K562 (cell line): ENCODE results near the gene PRR16. TPM values are rescaled to one million over a fixed set of nuclear protein-coding genes. Genes with fewer than 3 reads are reported as not detected.

Experiments used
- ATAC-seq: fragments of 200-7000 bp; cut with Tn5 transposase; 3 replicates; pipeline ENCODE4 v1.9.1; 2020; ENCODE audit warnings: moderate library complexity
- BruUV-seq: library from RNA; stranded (reverse); fragments of 400-500 nt; replicated peaks from 2 replicates; lab custom pipeline; 2021; lab: Mats Ljungman, UMichigan
- CTCF ChIA-PET: fragments of 300-600 bp; formaldehyde crosslinking; extraction: SDS; loops from one replicate; lab custom pipeline; 2021; ENCODE audit warnings: low intra/inter-chr PET ratio; lab: Yijun Ruan, JAX
- POLR2A ChIA-PET: fragments of 300-600, 350-650 bp; sonication (Branson Sonifier 250); formaldehyde crosslinking; extraction: SDS; loops from one replicate; lab custom pipeline; 2021; ENCODE audit warnings: antibody characterized with exemption, inconsistent platforms; lab: Yijun Ruan, JAX
- DNase-seq, 4 experiments: peaks; one replicate each; pipeline versions ENCODE4 v3.0.0 to v3.0.0-alpha.2; 2011 to 2018; ENCODE audit warnings: low spot score in 3 of 4, mixed read lengths in 3 of 4; ENCODE audit errors: extremely low read depth in 1 of 4
- FAIRE-seq: peaks from 2 replicates; lab custom pipeline; 2011; peaks lifted over from hg19 to GRCh38; lab: Jason Lieb, UNC
- H2AFZ ChIP-seq: 2 replicates; pipeline ENCODE4 v1.6.0; 2011; ENCODE audit warnings: low read depth, low read length, control low read depth, inconsistent platforms
- H3K27ac ChIP-seq: fragments of 200-600 bp; 3 replicates; pipeline ENCODE4 v1.8.0; 2011; ENCODE audit warnings: low read depth, mild to moderate bottlenecking, control low read depth, inconsistent platforms, low read length, moderate library complexity, mixed read lengths; ENCODE audit errors: extremely low read depth
- H3K27me3 ChIP-seq, 2 experiments: fragments of 300-600 bp in 1 of 2; 2 replicates in 1 of 2; 3 replicates in 1 of 2; pipeline versions ENCODE4 v1.6.0 to v1.8.0; 2011; ENCODE audit warnings: inconsistent platforms in 2 of 2, low read length in 2 of 2, mild to moderate bottlenecking in 1 of 2, mixed read lengths in 1 of 2, moderate library complexity in 1 of 2; ENCODE audit not compliant: control insufficient read depth in 2 of 2, insufficient read depth in 2 of 2
- H3K36me3 ChIP-seq: fragments of 300-600 bp; 3 replicates; pipeline ENCODE4 v1.8.0; 2011; ENCODE audit warnings: mild to moderate bottlenecking, low read length, inconsistent platforms; ENCODE audit not compliant: control insufficient read depth, insufficient read depth
- H3K4me1 ChIP-seq, 2 experiments: fragments of 200-600 bp in 1 of 2; replicated peaks in 1 of 2; 2 replicates in 1 of 2; 3 replicates in 1 of 2; pipeline versions ENCODE4 v1.5.1 to v1.8.0; 2011; ENCODE audit warnings: inconsistent platforms in 2 of 2, low read length in 2 of 2, mild to moderate bottlenecking in 1 of 2, mixed read lengths in 1 of 2, moderate library complexity in 1 of 2; ENCODE audit not compliant: control insufficient read depth in 2 of 2, insufficient read depth in 2 of 2
- H3K4me2 ChIP-seq: 2 replicates; pipeline ENCODE4 v1.6.1; 2011; ENCODE audit warnings: low read length, control low read depth, inconsistent platforms, mixed read lengths; ENCODE audit not compliant: insufficient read depth
- H3K4me3 ChIP-seq: fragments of 200-600 bp; sonication (generic), shearing (Covaris generic); 2 replicates; pipeline ENCODE4 v1.5.1; 2016; ENCODE audit warnings: control low read depth, inconsistent platforms
- H3K79me2 ChIP-seq: fragments of 200-600 bp; 3 replicates; pipeline ENCODE4 v1.8.0; 2011; ENCODE audit warnings: low read length, inconsistent platforms; ENCODE audit not compliant: control insufficient read depth, insufficient read depth
- H3K9ac ChIP-seq, 2 experiments: 2 replicates each; pipeline versions ENCODE4 v1.6.0 to v1.6.1; 2011; ENCODE audit warnings: low read depth in 2 of 2, low read length in 2 of 2, control low read depth in 1 of 2, inconsistent platforms in 1 of 2, mild to moderate bottlenecking in 1 of 2, mixed read lengths in 1 of 2; ENCODE audit not compliant: insufficient read depth in 1 of 2
- H3K9me1 ChIP-seq: one replicate; pipeline ENCODE4 v1.6.0; 2011; ENCODE audit warnings: inconsistent platforms, mild to moderate bottlenecking, low read length, moderate library complexity; ENCODE audit not compliant: control insufficient read depth, insufficient read depth
- H3K9me3 ChIP-seq: replicated peaks from 2 replicates; pipeline ENCODE4 v1.5.1; 2011; ENCODE audit warnings: low read depth, low read length, inconsistent platforms; ENCODE audit not compliant: control insufficient read depth, insufficient read depth
- H4K20me1 ChIP-seq: replicated peaks from 2 replicates; pipeline ENCODE4 v1.6.1; 2011; ENCODE audit warnings: low read length, inconsistent platforms, mixed read lengths; ENCODE audit not compliant: control insufficient read depth, insufficient read depth
- ELK3 ChIP-seq: fragments of 450-650 bp; formaldehyde crosslinking; IDR thresholded peaks from 2 replicates; pipeline ENCODE4 v1.4.0; 2020; ENCODE audit warnings: mild to moderate bottlenecking
- ESRRA ChIP-seq: fragments of 450-650 bp; IDR thresholded peaks from 2 replicates; pipeline ENCODE4 v1.6.1; 2014; ENCODE audit warnings: low read depth, mild to moderate bottlenecking, moderate library complexity, borderline replicate concordance
- FOXO4 ChIP-seq: fragments of 450-650 bp; formaldehyde crosslinking; IDR thresholded peaks from 2 replicates; pipeline ENCODE4 v1.4.0; 2020; ENCODE audit warnings: mild to moderate bottlenecking, moderate library complexity
- FUS ChIP-seq: fragments of 200-400 bp; formaldehyde crosslinking; optimal IDR thresholded peaks from 2 replicates; pipeline ENCODE3; 2017; ENCODE audit warnings: low read depth, low read length
- KDM4B ChIP-seq, 2 experiments: fragments of 450-650 bp in 1 of 2; sonication (generic) in 1 of 2; IDR thresholded peaks; 2 replicates each; pipeline ENCODE4 v1.6.1; 2016 to 2017; ENCODE audit warnings: borderline replicate concordance in 2 of 2, antibody characterized with exemption in 1 of 2, low read depth in 1 of 2, mild to moderate bottlenecking in 1 of 2
- MECOM ChIP-seq: fragments of 250-450 bp; sonication (Bioruptor Pico); IDR thresholded peaks from 2 replicates; pipeline ENCODE4 v1.8.0; 2022; ENCODE audit warnings: inconsistent platforms
- MEIS2 ChIP-seq: fragments of 450-650 bp; IDR thresholded peaks from 2 replicates; pipeline ENCODE4 v1.6.1; 2014; ENCODE audit warnings: mild to moderate bottlenecking; ENCODE audit not compliant: partially characterized antibody
- NR3C1 ChIP-seq: sonication (generic); formaldehyde crosslinking; IDR thresholded peaks from 2 replicates; pipeline ENCODE4 v1.8.1; 2022; ENCODE audit warnings: missing genetic modification reagents
- POLR2AphosphoS5 ChIP-seq: IDR thresholded peaks from 2 replicates; pipeline ENCODE4 v1.6.1; 2011; ENCODE audit warnings: mild to moderate bottlenecking, low read depth, low read length, moderate library complexity; ENCODE audit not compliant: control insufficient read depth, insufficient read depth
- POLR2G ChIP-seq: fragments of 200-400 bp; formaldehyde crosslinking; IDR thresholded peaks from 2 replicates; pipeline ENCODE4 v1.6.1; 2017; ENCODE audit warnings: low read depth, mild to moderate bottlenecking, antibody characterized with exemption, low read length, moderate library complexity
- RBM17 ChIP-seq: fragments of 200-400 bp; formaldehyde crosslinking; IDR thresholded peaks from 2 replicates; pipeline ENCODE4 v1.6.1; 2017; ENCODE audit warnings: low read depth, mild to moderate bottlenecking, low read length, borderline replicate concordance
- SAFB2 ChIP-seq: fragments of 200-400 bp; formaldehyde crosslinking; IDR thresholded peaks from 2 replicates; pipeline ENCODE4 v1.6.1; 2018; ENCODE audit warnings: borderline replicate concordance, low read length, low read depth, moderate library complexity; ENCODE audit not compliant: severe bottlenecking
- SIN3B ChIP-seq: fragments of 450-650 bp; IDR thresholded peaks from 2 replicates; pipeline ENCODE4 v1.6.1; 2017; ENCODE audit warnings: low read depth, mild to moderate bottlenecking, moderate library complexity
- SRSF9 ChIP-seq: fragments of 200-400 bp; formaldehyde crosslinking; IDR thresholded peaks from 2 replicates; pipeline ENCODE4 v1.6.1; 2017; ENCODE audit warnings: low read depth, low read length, borderline replicate concordance
- TARDBP ChIP-seq: fragments of 450-650 bp; IDR thresholded peaks from 2 replicates; pipeline ENCODE4 v1.6.1; 2016
- TSC22D4 ChIP-seq: fragments of 450-650 bp; IDR thresholded peaks from 2 replicates; pipeline ENCODE4 v1.6.1; 2016; ENCODE audit warnings: missing genetic modification characterization, missing biosample characterization, control low read depth
- USF1 ChIP-seq: sonication (generic); formaldehyde crosslinking; IDR thresholded peaks from 2 replicates; pipeline ENCODE4 v1.9.0; 2022; ENCODE audit warnings: mild to moderate bottlenecking, missing genetic modification reagents
- ZNF124 ChIP-seq: sonication (generic); formaldehyde crosslinking; IDR thresholded peaks from 2 replicates; pipeline ENCODE4 v1.8.1; 2022; ENCODE audit warnings: missing genetic modification reagents
- ZNF586 ChIP-seq: fragments of 450-650 bp; formaldehyde crosslinking; conservative IDR thresholded peaks from 2 replicates; pipeline ENCODE4 v1.4.0; 2020; ENCODE audit warnings: mild to moderate bottlenecking, moderate library complexity
- WGBS: fragments of 100-300 bp; shearing (Covaris generic); methylation state at CpG from one replicate; pipeline ENCODE4 v1.1.6; 2016; ENCODE audit warnings: low coverage, mixed read lengths; ENCODE audit not compliant: insufficient coverage; ENCODE audit errors: missing lambda C conversion rate; 5-methylcytosine and 5-hydroxymethylcytosine counted together
- in situ Hi-C: fragments of 300-500 bp; cut with MboI; formaldehyde crosslinking; loops from 4 replicates; pipeline ENCODE4 v1.15.0; 2018; ENCODE audit warnings: inconsistent platforms, mixed read lengths
- intact Hi-C: fragments of 100-400 bp; cut with micrococcal nuclease; formaldehyde crosslinking; loops from 2 replicates; pipeline ENCODE4 v1.14.2; 2022
- polyA plus RNA-seq, 8 experiments: library from polyadenylated mRNA; depleted of rRNA in 4 of 8; stranded (reverse) in 5 of 8; unstranded in 3 of 8; fragments of >200 nt; fragmentation: Nextera tagmentation in 2 of 8; fragmentation: Illumina TruSeq in 1 of 8; extraction: Ambion mirVana in 2 of 8; extraction: Trizol in 1 of 8; gene quantifications; 2 replicates each; pipeline versions ENCODE4 v1.2.1 to v1.2.3, GENCODE V29; 2011 to 2014; ENCODE audit warnings: inconsistent platforms in 1 of 8, missing spikeins in 1 of 8
- total RNA-seq, 7 experiments: library from RNA; depleted of rRNA in 6 of 7; stranded (reverse); fragments of >200 nt in 6 of 7; fragmentation: Illumina TruSeq in 2 of 7; extraction: Trizol in 2 of 7; gene quantifications; 2 replicates each; pipeline versions ENCODE4 v1.2.1 to v1.2.3, GENCODE V29; 2011 to 2021; ENCODE audit warnings: low replicate concordance in 1 of 7
- TF ChIP-seq, protein P1 (sequence below): fragments of 450-650 bp; IDR thresholded peaks from 2 replicates; pipeline ENCODE4 v1.6.1; 2016; ENCODE audit warnings: antibody characterized with exemption

PRR16 gene
- total and polyA plus RNA-seq, 9 of the 15 experiments (the other 6 are each of a cell fraction or from before 2014, with no cell fraction given) = 0.61 to 10.1 (median 3.3) TPM

DNA sequence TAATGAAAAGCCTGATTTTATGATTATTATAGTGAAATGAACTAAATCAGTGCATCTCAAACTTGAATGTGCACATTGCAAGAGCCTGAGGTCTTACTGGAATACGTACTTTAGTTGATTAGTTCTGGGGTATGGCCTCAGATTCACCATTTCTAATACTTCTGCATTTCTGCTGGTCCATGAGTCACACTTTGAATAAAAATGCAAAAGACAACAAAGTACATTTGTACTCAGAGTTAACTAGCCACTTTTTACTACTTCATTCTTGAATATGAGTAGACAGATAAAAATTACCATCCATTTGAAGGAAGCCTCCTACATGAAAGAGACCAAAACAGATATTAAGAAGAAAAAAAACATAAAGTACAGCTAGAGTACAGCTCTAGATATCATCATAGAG lies 27.1 kb upstream of the PRR16 start (continued):
- TF ChIP-seq SAFB2 = no peak
- no peak for TF ChIP-seq ZNF586 (CRISPR knock-in tag)
- no peak for TF ChIP-seq TARDBP
- TF ChIP-seq, protein P1, sequence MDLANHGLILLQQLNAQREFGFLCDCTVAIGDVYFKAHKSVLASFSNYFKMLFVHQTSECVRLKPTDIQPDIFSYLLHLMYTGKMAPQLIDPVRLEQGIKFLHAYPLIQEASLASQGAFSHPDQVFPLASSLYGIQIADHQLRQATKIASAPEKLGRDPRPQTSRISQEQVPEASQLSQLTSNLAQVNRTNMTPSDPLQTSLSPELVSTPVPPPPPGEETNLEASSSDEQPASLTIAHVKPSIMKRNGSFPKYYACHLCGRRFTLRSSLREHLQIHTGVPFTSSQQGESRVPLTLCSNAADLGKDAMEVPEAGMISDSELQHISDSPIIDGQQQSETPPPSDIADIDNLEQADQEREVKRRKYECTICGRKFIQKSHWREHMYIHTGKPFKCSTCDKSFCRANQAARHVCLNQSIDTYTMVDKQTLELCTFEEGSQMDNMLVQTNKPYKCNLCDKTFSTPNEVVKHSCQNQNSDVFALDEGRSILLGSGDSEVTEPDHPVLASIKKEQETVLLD = no peak
- TF ChIP-seq ZNF124 = no peak
- TF ChIP-seq FOXO4 (CRISPR knock-in tag) = no peak
- TF ChIP-seq ESRRA = no peak
- TF ChIP-seq POLR2AphosphoS5 = no peak
- no peak for TF ChIP-seq SIN3B

DNA sequence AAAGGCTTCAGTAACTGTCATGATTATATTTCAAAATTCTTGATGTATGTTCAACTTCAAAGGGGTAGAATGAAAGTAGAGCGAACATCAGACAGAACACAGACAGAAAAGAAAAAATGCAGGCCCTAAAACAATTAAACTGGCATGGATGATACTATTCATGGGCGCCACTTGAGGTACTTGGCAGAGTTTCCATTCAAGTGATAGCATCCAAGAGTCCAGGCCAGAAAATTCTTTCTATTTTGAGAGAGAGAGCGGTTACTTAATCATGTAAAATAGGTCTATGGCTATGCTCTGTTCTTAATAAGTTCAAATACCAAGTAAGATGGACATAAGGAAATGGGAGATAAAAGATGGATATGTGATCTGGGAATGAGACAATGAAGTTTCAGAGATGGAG lies 21.4 kb upstream of the PRR16 start:
- FAIRE-seq = no peak
- in situ Hi-C loops = no loop called here
- Histone ChIP-seq H2AFZ (no peak overlapping the region), H4K20me1 (no peaks in the 10 kb centered on the region), H3K4me3 (no peak overlapping the region), H3K36me3 (no peaks in the 10 kb centered on the region), H3K79me2 (no peaks in the 10 kb centered on the region), H3K9ac (no peak overlapping the region), H3K27me3 (no peaks in the 10 kb centered on the region), H3K4me1 (no peaks in the 10 kb centered on the region), H3K4me2 (no peak overlapping the region), H3K9me1 (no peaks in the 10 kb centered on the region), H3K27ac (no peak overlapping the region), H3K9me3 (no peaks in the 10 kb centered on the region)
- CTCF ChIA-PET = no interaction called here
- POLR2A ChIA-PET = no interaction called here
- WGBS = 15% methylated on average over 3 of the region's 3 CpGs
- ATAC-seq = no peak
- no peak for DNase-seq
- no TSS peak for BruUV-seq
- intact Hi-C loops = no loop called here
- TF ChIP-seq NR3C1 (CRISPR knock-in tag) (no peak), MEIS2 (no peak), TSC22D4 (tag) (no peak), KDM4B (IDR thresholded peaks at IDR 0.05; ENCODE audit: borderline replicate concordance in 2 of 2, low read depth in 1 of 2) (no peak), RBM17 (no peak), SRSF9 (no peak), MECOM (CRISPR knock-in tag) (no peak), FUS (no peak), POLR2G (no peak), USF1 (CRISPR knock-in tag) (no peak), ELK3 (no peak)
